NCI-H2029 treated with DMSO at 0.1 percent for 48 hours (cell line): ENCODE data around the gene COMMD3.
"Not testable (repeated sequence)": the region's sequence is repeated elsewhere in the genome, so short reads cannot be mapped to it uniquely, and the experiment has no call there.

Experiments used
- DNase-seq: peaks from one replicate; lab custom pipeline; 2025; lab: John Stamatoyannopoulos, UW

COMMD3 gene

DNA sequence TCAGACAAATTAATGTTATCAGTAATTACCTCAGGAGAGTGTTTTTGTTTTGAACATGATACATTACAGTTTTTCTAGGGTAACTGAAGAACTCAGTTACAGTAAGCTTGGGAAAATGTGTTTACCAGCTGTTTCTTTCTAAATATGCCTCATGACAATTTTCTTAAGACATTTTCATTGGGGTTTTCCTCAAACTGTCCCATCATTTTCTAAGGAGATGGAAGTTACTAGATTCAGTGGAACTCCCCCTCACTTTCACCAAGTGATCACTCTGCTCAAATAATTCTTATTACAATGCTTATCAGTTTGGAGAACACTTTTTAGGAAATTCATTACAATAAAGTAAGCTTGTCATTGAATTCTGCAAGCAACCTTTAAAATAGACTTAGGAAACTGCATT lies 22.7 kb downstream of the COMMD3 start:
- DNase-seq = no peak

DNA sequence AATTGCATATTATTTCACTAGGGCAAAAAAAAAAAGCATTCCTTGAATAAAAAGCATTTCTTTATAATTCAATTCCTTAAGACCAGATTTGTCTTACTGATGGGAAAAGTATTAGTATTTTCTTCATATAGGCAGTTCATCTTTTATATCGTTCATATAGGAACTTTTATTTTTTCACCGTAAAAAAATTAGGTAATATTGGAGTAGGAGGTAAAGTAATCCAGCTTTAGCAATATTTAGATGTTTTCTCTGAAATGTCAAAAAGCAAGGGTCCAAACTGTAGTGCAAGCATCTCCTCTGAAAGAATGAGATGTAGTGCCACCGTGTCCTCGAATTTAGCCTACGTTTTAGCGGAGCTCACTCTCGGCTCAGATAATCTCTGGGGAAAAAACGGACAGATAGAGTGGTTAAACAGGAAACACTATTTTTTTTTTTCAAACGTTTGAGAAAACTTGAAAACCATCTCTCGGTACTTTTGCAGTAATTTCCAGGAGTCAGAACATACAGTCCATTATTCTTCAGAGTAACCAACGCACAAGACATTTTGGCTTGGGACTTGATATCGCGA lies 23.7 kb downstream of the COMMD3 start:
- peak; percentile 45 for DNase-seq

DNA sequence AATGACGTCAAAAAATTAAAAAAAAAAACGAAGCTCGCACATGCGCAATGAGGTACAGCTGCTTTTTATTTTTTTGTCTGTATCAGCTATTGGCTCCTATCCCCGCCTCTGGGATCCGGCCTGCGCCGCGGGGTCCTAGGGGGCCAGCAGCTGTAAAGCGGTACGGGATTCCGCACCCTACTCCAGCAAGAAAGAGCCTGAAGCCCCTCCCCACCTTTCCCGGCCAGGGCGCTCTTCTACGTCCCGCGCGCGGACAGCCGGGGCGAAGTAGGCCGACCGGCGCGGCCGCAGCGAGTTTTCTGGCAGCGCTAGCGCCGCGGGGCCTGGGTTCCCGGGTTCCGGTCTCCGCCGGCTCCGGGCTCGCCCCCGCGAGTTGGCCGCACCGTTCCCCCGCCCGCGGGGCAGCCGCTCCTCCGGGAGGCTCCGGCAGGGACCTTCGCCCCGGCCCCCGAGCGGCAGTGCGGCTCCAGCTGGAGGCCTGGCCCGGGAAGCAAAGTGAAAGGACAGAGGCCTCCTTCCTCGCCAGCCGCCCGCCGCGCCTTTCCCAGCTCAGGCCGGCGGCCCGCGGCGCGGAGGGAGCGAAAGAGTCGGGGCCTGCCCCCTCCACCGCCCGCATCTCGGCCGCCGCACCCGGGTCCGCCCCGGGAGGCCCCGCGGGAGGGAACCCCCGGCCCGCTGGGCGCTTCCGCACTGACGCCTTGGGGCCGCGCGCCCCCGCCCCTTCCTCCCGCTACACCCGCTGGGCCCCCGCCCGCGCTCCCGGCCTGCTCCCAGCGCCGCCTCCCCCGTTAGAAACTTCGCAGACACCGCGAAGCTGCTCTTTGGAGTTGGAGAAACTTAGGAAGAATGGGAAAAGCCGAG lies 24.4 kb downstream of the COMMD3 start:
- no peak for DNase-seq

DNA sequence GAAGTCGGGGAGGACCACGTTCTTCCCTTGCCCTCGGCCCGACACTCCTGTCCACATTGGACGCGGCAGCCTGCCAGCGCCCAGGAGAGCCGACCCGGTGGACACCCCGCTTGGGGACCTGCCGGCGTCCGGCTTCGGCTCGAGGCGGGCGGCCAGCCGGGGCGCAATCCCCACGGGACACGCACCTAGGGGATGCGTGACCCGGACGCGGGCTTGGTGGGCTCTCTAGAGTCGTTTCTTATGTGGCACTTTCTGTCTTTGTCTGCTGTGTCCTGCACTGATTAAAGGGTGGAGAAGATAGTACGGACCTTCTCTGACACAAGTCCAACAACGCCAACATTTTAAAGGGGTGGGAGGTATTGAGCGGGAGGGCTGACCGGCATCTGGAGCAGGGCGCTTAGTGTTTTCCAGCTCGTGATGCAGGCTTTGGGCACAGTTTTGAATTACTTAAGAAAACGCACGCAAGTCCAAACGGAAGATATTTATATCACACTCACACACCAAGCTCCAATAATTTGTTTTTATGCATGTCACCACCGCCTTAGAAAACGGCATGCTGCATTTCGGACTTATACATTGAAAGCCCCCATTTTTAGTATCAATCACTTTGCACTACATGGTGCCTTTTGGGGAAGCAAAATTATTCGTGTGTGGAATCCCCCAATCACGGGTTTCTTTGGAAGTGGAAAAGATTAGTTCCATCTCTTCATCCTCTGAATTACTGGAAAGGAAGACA lies 25.2 kb downstream of the COMMD3 start:
- DNase-seq = no peak

DNA sequence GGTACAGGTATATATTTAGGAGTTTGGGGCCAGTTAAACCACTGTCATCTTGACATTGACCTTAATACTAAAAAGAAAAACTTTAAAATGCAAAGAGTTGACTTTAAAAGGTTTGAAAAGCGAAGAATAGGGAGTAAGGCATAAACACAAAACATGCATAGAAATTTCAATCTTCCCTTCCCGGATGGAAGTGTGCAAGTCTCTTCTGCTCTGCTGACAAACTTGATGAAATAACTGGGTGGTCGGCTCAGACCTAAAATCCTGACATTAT lies 25.7 kb downstream of the COMMD3 start:
- no peak for DNase-seq

DNA sequence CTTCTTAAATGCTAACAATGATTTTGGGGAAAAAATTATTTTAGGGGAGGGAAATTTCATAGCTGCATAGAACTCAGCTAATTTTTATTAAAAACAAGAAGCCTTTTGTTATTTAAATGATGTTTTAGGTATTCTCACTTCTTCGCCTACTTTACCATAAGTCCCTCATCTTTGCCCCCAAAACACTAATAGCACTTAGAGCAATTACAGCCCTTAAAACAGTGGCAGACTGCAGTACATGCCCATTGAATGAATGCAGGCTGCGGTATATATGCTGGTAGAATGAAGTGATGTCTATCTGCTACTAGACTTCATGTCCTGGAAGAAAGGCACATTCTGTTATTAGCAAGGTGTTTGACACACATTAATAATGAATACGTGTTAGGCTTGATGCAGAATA lies 26.2 kb downstream of the COMMD3 start:
- no peak for DNase-seq

DNA sequence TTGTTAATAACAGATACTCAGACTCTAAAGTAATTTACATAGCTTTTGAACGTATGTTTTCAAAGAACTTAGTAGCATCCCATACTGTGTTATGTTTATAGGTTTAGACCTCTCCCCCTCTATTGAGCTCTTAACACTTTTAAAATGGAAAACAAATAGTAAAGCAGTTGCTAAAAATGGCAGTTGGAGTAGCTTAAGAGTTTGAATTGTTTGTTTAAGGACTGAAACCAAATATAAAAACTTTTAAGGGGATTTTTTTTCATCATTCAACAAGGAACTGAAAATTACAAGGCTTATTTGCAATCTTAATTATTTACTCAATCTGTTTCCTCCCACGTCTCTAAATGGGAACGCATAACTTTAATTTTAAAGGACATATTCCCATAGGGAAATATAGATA lies 27.5 kb downstream of the COMMD3 start:
- DNase-seq = no peak

DNA sequence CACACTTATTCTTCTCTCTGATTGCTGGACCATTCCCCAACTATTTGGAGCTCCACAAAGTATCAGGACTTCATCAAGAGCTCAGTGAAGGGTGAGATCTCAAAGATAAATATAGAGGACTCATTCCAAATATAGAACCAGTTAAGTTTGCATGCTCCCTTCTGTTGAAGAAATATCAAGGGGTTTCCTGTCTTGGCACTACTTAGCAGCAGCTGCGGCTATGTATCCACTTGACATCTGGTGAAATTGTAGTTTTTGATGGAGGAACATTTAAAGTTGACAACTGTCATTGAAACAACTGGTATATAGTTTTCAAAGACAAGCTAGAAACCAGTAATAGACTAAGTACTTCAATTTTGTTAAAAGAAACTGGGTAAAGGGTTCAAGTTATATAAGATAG lies 28.1 kb downstream of the COMMD3 start:
- DNase-seq = no peak

DNA sequence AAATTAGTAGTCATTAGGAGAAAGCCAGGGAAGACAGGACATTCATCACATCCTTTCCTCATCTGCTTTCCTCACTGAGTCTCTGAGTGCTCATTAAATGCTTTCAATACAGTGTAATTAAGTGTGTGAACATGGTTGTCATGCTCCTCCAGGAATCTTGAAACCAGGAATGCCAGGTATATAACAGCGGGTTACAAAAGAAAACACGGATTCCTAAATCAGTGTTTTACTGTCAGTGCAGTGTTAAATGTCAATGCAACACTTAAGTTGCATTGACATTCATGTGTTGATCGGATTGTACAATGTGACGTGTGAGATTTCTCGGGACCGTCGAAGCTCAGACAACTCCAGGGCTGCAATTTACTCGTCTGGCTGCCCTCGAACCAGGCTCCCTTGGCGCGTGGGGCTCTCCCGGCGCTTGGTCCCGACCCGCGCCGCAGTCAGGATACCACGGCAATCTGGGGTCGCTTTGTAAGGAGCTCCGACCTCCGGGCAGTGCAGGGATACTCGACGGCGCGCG lies 28.7 kb downstream of the COMMD3 start:
- no peak for DNase-seq

DNA sequence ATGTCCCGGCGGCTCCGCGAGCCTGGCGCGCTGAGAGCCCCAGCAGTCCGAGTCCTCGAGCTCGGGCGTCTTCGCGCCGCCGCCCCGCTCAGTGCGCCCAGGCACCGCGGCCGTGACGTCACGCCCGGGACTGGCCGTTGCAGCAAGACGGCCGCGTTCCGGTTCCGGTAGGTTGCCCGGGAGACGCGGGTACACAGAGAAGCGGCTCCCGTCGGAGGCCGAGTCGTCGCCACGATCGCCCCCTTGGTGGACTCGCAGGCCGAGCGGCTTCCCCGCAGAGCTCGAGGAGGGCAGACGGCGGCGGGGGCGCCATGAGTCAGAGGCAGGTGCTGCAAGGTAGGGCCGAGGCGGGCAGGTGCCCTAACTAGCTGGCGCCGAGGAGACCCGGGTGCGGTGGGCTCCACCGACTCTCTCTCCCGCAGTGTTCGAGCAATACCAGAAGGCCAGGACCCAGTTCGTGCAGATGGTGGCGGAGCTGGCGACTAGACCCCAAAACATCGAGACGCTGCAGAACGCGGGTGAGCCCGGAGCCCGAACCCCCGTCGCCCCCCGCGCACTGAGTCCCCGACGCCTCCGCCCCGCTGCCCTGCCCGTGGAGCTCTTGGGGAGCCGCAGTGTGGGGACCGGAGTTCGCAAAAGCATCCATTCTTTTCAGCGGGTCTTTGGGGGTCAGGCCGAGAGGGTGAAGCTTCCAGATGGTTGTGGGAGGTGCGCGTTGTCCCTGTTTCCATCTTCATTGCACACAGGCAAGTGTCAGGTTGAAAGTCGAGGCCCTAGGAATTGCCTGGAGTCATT lies 29.3 kb downstream of the COMMD3 start, which contains the start of gene SPAG6:
TSS of gene SPAG6 (plus strand) at position 196 of the 795 bp plus-strand sequence. CDS start at position 312, 116 bp downstream.
- peak; percentile 21 for DNase-seq

DNA sequence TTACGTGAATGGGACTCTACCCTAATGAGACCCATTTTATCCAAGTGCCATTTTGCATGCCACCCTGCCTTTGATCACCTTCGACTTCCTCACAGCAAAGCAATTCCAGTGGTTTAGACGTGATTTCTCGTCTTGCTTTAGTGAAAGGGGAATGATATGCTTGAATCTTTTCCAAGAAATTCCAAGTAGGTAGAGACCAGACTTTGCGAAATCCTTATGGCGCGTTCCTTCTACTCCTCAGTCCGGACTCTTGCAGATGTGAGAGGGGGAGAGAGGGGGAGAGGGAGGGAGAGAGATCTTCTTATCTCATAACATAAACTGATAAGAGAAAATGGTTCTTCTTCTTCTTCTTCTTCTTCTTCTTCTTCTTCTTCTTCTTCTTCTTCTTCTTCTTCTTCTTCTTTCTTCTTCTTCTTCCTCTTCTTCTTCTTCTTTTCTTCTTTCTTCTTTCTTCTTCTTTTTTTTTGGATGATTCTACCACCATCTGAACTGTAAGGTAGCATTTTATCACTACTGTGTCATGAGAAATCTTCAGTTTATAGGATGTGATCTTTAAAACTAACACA lies 30.0 kb downstream of the COMMD3 start:
- no peak for DNase-seq

DNA sequence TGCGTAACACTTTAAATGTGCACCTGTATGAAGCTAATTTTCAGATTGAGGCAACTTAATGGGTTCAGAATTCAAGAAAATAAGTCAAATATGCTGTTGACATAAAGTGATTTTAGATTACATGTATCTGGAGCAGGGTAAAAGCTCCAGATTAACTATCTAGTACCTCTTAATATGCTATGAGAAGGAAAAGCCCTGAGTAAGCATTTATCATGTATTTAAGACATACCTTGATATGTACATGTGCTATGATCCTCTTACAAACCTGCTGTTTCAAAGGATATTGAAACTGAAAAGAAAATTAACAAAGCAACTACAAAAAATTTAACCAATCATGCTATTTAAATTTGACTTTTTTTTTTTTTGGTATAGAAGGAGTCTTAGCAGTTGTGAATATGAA lies 33.6 kb downstream of the COMMD3 start:
- no peak for DNase-seq

DNA sequence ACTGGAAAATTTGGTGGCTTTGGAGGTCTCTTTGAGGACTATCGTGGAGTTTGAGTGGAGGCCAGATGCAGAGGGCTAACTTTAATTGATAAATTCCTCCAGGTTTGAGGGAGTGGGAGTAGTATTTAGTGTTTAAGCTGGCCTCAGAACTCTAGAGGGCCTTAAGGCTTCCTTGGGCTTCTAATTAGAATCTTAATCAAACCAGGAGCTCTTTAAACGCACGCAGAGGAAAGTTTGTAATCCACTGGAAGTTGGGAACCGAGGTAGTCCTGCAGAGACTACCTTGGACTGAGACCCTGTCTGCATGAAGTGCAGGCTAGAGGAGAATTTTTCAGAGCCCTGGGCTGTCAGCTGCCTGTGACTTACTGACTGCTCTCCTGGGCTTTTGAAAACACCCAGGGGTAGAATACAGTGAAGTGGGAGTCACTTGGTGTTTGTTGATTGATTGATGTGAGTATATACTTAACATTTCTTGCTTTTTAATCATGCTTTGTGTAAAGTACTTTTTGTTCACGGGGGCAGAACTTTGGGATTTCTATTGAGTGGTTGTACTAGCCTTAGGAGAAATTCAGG lies 35.0 kb downstream of the COMMD3 start:
- no peak for DNase-seq

DNA sequence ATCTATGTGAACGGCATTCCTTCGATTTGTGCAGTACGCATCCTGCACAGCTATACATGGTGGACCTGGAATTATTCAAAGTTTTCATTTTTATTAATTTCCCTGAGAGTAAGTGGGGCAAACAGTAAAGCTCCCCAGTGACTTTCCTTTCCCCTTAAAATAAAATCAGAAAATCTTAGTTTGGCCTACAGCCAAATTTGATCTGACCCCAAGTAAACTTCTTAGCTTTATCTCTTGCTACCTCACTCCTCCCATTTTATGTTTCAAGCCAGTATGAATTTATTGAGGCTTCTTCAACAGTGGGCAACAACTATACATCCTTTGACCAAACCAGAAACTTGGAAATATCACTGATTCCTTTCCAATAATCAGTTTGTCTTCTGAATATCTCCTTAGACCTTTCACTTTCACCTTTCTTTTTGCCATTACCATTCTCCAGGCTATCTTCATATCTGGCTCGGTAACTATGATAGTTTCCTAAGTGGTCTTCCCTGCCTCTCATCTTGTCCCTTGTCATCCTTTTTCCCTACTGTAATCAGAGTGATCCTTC lies 40.2 kb downstream of the COMMD3 start:
- no peak for DNase-seq

DNA sequence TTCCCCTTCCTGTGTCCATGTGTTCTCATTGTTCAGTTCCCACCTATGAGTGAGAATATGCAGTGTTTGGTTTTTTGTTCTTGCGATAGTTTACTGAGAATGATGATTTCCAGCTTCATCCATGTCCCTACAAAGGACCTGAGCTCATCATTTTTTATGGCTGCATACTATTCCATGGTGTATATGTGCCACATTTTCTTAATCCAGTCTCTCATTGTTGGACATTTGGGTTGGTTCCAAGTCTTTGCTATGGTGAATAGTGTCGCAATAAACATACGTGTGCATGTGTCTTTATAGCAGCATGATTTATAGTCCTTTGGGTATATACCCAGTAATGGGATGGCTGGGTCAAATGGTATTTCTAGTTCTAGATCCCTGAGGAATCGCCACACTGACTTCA lies 41.6 kb downstream of the COMMD3 start:
- DNase-seq = not testable (repeated sequence)

DNA sequence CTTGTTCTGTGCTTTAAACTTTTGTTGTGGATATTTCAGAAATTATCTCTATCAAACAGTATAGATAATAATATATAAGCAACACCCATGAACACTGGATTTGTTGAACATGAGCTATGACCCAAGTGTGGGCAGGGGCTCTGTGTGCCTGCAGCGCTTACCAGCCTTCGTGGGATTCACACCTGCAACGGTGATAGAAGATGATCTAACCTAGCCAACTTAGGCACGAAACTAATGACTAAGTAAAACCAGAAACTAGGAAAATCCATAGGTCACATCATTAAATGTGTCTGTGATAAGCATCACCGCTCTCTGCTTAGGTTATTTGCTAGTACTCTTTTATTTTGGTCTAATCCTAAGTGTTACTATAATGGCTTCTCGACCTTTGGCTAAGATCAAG lies 47.1 kb downstream of the COMMD3 start:
- DNase-seq = no peak

DNA sequence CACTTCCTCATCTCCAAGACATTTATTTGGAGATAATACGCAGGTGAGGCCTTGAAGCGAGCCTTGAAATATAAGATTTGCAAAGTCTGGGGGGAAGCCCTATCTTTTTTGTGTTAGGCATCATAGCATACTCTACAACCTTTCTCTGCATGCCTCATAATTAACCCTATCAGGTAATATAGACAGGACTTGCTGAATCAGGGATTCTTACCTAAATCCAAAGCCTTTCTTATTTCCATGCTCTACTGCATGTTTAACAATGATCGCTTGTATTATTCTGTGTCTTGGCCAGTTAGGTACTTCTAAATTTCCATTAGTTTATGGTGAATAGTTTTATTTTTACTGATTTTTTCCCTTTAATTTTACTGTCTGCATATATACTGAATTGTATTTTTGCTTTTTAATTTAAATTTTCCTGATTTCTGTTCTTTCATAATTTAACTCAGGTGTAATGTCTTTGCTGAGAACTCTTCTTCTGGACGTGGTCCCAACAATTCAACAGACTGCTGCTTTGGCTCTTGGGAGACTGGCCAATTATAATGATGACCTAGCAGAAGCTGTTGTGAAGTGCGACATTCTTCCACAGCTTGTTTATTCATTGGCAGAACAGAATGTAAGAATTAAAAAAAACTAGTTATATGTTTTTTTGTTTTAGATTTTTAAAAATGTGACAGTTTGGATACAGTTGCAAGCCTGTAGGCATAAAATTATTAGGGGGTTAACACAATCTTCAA lies 48.4 kb downstream of the COMMD3 start:
- no peak for DNase-seq

DNA sequence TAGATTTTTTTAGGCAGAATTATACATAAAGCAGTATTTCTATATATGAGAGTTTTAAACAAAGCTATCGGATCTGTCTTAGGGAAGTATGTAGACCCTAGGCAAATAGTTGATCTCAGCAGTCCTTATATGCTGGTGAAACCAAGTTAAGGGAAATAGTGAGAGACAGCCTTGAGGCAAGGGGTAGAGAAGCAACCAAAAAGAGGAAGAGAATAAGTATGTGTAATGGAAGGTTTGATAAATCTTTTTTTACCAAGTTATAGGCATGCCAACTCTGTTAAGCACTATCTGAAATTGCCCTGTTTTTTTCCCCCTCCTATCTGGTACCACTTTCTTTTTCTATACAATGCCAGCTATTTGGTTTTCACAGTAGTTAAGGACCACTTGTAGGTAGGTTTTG lies 49.0 kb downstream of the COMMD3 start:
- no peak for DNase-seq

DNA sequence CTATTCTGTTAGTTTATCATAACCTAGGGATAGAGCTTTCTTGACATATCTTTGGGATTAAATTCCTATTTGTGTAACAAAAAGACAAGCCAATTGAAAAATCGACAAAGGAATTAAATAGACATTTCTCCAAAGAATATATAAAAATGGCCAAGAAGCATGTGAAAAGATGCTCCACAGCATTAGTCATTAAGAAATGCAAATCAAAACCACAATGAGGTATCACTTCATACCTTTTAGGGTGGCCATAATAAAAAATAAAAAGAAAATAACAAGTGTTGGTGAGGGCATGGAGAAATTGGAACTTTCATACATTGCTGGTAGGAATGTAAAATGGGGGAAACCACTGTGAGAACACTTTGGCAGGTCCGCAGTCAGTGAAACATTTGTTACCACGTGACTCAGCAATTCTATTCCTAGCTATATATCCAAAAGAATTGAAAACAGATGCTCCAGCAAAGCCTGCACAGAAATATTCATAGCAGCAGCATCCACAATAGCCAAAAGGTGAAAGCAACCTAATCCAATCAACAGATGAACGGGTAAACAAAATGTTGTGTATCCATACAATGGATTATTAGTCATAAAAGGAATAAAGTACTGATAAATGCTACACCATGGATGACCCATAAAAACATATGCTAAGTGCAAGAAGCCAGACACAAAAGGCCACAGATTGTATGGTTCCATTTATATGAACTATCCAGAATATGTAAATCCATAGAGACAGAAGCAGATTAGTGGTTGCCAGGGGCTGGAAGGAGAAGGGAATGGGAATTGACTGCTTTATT lies 49.7 kb downstream of the COMMD3 start:
- DNase-seq = no peak

DNA sequence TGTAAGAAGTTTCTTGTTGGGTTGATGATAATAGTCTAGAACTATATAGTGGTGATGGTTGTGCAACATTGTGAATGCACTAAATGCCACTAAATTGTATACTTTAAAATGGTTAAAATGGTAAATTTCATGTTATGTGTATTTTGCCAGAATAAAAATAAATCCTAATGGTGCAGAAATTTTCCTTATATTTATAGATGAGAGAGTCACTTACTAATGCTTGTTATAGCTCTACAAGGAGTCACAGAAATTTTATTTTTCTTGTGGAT lies 50.2 kb downstream of the COMMD3 start:
- DNase-seq = no peak
